ENCODE results near the gene MLXIPL. TPM values are rescaled to one million over a fixed set of nuclear protein-coding genes. Genes with fewer than 3 reads are reported as not detected.
"Not testable (repeated sequence)": the region's sequence is repeated elsewhere in the genome, so short reads cannot be mapped to it uniquely, and the experiment has no call there.

Gene MLXIPL
- total RNA-seq, 1 donor from 2014 or later = 11.1 TPM

DNA sequence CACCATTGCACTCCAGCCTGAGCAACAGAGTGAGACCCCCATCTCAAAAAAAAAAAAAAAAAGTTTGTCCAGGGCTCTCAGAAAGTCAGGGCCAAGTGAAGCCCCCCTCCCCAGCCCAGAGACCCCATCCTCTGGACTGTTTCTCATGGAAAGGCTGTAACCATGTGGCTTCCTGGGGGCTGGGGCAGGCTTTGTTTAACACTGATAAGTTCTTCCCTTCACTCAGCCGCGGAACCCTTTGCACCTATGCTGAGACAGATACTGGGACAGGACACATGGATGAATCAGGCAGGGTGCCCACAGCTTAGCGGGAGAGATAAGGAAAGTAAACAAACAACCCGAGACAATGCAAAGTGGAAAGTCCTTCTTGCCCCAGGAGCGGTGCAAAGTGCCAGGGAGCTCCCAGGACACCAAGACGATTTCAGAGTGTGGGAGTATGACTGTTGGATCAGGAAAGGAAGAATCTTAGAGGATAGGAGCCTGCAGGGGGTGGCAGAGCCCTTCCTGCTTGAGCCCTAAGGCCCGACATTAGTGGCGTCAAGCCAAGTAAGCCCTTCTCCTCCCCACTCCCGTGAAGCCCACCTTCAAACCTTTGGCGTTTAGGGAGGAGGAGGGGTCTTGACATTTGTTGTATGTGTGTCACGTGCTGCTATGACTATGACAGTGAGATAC is 11.6 kb downstream of the MLXIPL start:
- no peaks in the 10 kb centered on the region for H3K36me3 ChIP-seq
- TF ChIP-seq, protein P1, sequence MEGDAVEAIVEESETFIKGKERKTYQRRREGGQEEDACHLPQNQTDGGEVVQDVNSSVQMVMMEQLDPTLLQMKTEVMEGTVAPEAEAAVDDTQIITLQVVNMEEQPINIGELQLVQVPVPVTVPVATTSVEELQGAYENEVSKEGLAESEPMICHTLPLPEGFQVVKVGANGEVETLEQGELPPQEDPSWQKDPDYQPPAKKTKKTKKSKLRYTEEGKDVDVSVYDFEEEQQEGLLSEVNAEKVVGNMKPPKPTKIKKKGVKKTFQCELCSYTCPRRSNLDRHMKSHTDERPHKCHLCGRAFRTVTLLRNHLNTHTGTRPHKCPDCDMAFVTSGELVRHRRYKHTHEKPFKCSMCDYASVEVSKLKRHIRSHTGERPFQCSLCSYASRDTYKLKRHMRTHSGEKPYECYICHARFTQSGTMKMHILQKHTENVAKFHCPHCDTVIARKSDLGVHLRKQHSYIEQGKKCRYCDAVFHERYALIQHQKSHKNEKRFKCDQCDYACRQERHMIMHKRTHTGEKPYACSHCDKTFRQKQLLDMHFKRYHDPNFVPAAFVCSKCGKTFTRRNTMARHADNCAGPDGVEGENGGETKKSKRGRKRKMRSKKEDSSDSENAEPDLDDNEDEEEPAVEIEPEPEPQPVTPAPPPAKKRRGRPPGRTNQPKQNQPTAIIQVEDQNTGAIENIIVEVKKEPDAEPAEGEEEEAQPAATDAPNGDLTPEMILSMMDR (IDR thresholded peaks at IDR 0.05) = no peak
- ATAC-seq (peak; percentile 49), DNase-seq (no peak)
- intact Hi-C loops (cut with DNase I) = no loop called here
- H3K27me3 ChIP-seq = peaks cover 6% of the 10 kb centered on the region
- H3K4me1 ChIP-seq = no peaks in the 10 kb centered on the region
- no peaks in the 10 kb centered on the region for H3K9me3 ChIP-seq
- no peak overlapping the region for H3K4me3 ChIP-seq
- H3K27ac ChIP-seq = no peak overlapping the region

DNA sequence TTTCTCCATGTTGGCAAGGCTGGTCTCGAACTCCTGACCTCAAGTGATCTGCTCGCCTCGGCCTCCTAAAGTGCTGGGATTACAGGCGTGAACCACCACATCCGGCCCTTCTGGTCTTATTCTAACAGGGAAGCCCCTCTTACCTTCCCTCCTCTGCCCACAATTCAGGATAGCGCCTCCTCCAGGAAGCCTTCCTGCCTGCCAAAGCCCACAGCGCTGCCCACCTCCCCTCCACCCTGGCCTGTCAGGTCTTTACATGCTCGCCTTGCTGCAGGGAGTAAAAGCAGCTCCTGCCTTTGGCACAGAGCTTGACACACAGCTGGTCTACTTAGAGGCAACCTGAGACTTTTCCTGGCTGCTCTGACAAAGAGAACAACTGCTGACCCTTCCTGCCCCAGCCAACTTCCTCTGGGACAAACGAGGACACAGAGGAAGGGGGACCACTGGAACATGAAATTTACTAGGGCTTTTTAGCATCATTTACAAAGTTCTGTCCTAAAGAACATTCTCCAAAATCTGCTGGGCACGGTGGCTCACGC is 13.2 kb downstream of the MLXIPL start:
- Histone ChIP-seq H3K4me3 (no peak overlapping the region), H3K9me3 (no peaks in the 10 kb centered on the region), H3K4me1 (no peaks in the 10 kb centered on the region), H3K36me3 (no peaks in the 10 kb centered on the region), H3K27ac (no peak overlapping the region), H3K27me3 (peaks cover 14% of the 10 kb centered on the region)
- intact Hi-C loops (cut with DNase I) = no loop called here
- no peak for DNase-seq
- TF ChIP-seq, protein P1 (IDR thresholded peaks at IDR 0.05) = no peak
- ATAC-seq = no peak

GRCh38 chr7:73610105-73610504 is 14.2 kb downstream of the MLXIPL start:
- H3K36me3 ChIP-seq = no peaks in the 10 kb centered on the region
- ATAC-seq (no peak), DNase-seq (no peak)
- TF ChIP-seq, protein P1 (IDR thresholded peaks at IDR 0.05) = no peak
- H3K4me1 ChIP-seq = no peaks in the 10 kb centered on the region
- H3K27ac ChIP-seq = no peak overlapping the region
- intact Hi-C loops (cut with DNase I) = no loop called here
- peaks cover 21% of the 10 kb centered on the region for H3K27me3 ChIP-seq
- no peaks in the 10 kb centered on the region for H3K9me3 ChIP-seq
- no peak overlapping the region for H3K4me3 ChIP-seq

DNA sequence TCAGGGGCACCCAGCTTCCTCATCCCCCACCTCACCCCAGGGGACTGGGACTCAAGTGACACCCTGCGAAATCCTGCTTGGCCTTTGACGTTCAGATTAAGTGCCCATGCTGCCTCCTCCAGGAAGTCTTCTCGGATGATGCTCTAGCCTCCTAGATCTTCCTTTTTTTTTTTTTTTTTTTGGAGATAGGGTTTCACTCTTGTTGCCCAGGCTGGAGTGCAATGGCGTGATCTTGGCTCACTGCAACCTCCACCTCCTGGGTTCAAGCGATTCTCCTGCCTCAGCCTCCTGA is 16.7 kb downstream of the MLXIPL start:
- not testable (repeated sequence) for H3K27ac ChIP-seq, H3K4me3 ChIP-seq, DNase-seq, H3K9me3 ChIP-seq, ATAC-seq, H3K4me1 ChIP-seq, H3K36me3 ChIP-seq
- H3K27me3 ChIP-seq = peaks cover 15% of the 10 kb centered on the region
- intact Hi-C loops (cut with DNase I) = loop anchor here (5.0 kb wide), 1 partner anchor 120 kb away; no protein-coding TSS in a partner anchor

- Histone ChIP-seq H3K9me3 (no peaks in the 10 kb centered on the region), H3K4me1 (no peaks in the 10 kb centered on the region), H3K27ac (no peak overlapping the region), H3K36me3 (no peaks in the 10 kb centered on the region), H3K4me3 (no peak overlapping the region), H3K27me3 (peaks cover 15% of the 10 kb centered on the region)
- peak; percentile 83 for ATAC-seq
- DNase-seq = peak; percentile 78
- TF ChIP-seq, protein P1 (IDR thresholded peaks at IDR 0.05) = peak; percentile 96
- intact Hi-C loops (cut with DNase I) = loop anchor here (5.0 kb wide), 1 partner anchor 120 kb away; no protein-coding TSS in a partner anchor
Observed at GRCh38 chr7:73606801-73607691, 17.3 kb downstream of the MLXIPL start.

All from upper lobe of right lung (tissue), 1 donor.